Effector CD4-positive, alpha-beta T cell (primary cell): ENCODE data around the gene HPSE2.
"Not testable (repeated sequence)": the region's sequence is repeated elsewhere in the genome, so short reads cannot be mapped to it uniquely, and the experiment has no call there.

ENCODE experiments used
- DNase-seq: peaks from one replicate; pipeline ENCODE4 v3.0.0-alpha.2; 2020

HPSE2 gene

GRCh38 chr10:98916526-98917125 is 319.0 kb downstream of the HPSE2 start:
- DNase-seq = no peak

- no peak for DNase-seq
Measured at GRCh38 chr10:98915911-98916310, 319.7 kb downstream of the HPSE2 start.

- no peak for DNase-seq
Measured at GRCh38 chr10:98910546-98910945, 325.1 kb downstream of the HPSE2 start.

GRCh38 chr10:98910048-98910447 is 325.6 kb downstream of the HPSE2 start:
- DNase-seq = no peak

GRCh38 chr10:98908868-98909267 is 326.8 kb downstream of the HPSE2 start:
- no peak for DNase-seq

- not testable (repeated sequence) for DNase-seq
Measured at GRCh38 chr10:98908247-98908646, 327.4 kb downstream of the HPSE2 start.

GRCh38 chr10:98901441-98902110 is 334.1 kb downstream of the HPSE2 start:
- no peak for DNase-seq

- no peak for DNase-seq
Measured at GRCh38 chr10:98899018-98899417, 336.6 kb downstream of the HPSE2 start.

GRCh38 chr10:98892523-98892922 is 343.1 kb downstream of the HPSE2 start:
- DNase-seq = no peak

GRCh38 chr10:98886686-98887085 is 349.0 kb downstream of the HPSE2 start:
- no peak for DNase-seq

- DNase-seq = no peak
Measured at GRCh38 chr10:98885378-98885777, 350.3 kb downstream of the HPSE2 start.

GRCh38 chr10:98881789-98882188 is 353.9 kb downstream of the HPSE2 start:
- DNase-seq = no peak

GRCh38 chr10:98880971-98881370 is 354.7 kb downstream of the HPSE2 start:
- DNase-seq = no peak

GRCh38 chr10:98878921-98879320 is 356.7 kb downstream of the HPSE2 start:
- DNase-seq = no peak

GRCh38 chr10:98878418-98878817 is 357.2 kb downstream of the HPSE2 start:
- DNase-seq = no peak

GRCh38 chr10:98861962-98862361 is 373.7 kb downstream of the HPSE2 start:
- DNase-seq = no peak

- DNase-seq = no peak
Measured at GRCh38 chr10:98858525-98858924, 377.1 kb downstream of the HPSE2 start.

GRCh38 chr10:98855403-98856189 is 380.1 kb downstream of the HPSE2 start:
- DNase-seq = no peak

GRCh38 chr10:98852686-98853085 is 383.0 kb downstream of the HPSE2 start:
- no peak for DNase-seq

- DNase-seq = no peak
Measured at GRCh38 chr10:98848361-98848760, 387.3 kb downstream of the HPSE2 start.

- DNase-seq = no peak
Measured at GRCh38 chr10:98846787-98847186, 388.9 kb downstream of the HPSE2 start.

GRCh38 chr10:98833542-98833941 is 402.1 kb downstream of the HPSE2 start:
- no peak for DNase-seq

- no peak for DNase-seq
Measured at GRCh38 chr10:98832738-98833137, 402.9 kb downstream of the HPSE2 start.

- no peak for DNase-seq
Measured at GRCh38 chr10:98832196-98832595, 403.5 kb downstream of the HPSE2 start.
